GM20000 (cell line): ENCODE data around the gene PRKN.

ENCODE experiments used
- DNase-seq: peaks from one replicate; pipeline ENCODE4 v3.0.0; 2012; ENCODE audit warnings: low spot score
- TF ChIP-seq, protein P1 (sequence below): IDR thresholded peaks from 2 replicates; pipeline ENCODE4 v1.5.1; 2012; ENCODE audit warnings: mild to moderate bottlenecking, control low read depth; ENCODE audit errors: extremely low read depth, missing control alignments

PRKN gene

DNA sequence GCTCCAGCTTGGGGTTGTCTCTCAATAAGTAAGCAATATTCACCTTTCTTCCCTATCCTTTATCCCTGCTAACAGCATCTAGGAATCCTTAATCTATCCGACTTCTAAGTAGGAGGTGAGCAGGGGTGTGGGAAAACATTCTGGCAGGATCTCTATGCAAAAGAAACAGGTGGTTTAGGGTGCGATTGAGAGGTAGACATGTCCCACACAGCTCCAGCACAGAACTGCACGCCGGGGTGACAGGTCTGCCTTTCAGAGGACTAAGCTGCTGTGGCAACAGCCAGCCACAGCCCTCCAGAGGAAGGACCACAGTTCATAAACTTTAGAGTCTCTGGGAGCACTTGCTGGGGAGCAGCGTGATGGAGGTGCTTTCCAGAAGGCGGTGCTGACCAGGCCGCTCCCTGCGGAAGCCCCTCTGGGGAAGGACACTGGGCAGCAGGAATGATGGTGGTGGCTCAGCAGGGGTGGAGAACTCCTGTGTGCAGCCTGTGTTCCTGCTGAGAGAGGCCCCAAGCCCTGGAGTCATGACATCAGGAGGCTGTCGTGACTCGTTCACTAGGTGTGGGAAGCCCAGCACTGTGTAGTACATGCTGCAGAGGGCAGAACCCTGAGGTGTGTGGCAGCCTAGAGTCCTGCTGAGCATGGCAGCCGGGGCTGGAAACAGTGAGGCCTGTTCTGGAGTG, 509.6 kb downstream of the PRKN start:
- DNase-seq = no peak
- TF ChIP-seq, protein P1, sequence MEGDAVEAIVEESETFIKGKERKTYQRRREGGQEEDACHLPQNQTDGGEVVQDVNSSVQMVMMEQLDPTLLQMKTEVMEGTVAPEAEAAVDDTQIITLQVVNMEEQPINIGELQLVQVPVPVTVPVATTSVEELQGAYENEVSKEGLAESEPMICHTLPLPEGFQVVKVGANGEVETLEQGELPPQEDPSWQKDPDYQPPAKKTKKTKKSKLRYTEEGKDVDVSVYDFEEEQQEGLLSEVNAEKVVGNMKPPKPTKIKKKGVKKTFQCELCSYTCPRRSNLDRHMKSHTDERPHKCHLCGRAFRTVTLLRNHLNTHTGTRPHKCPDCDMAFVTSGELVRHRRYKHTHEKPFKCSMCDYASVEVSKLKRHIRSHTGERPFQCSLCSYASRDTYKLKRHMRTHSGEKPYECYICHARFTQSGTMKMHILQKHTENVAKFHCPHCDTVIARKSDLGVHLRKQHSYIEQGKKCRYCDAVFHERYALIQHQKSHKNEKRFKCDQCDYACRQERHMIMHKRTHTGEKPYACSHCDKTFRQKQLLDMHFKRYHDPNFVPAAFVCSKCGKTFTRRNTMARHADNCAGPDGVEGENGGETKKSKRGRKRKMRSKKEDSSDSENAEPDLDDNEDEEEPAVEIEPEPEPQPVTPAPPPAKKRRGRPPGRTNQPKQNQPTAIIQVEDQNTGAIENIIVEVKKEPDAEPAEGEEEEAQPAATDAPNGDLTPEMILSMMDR = no peak

DNA sequence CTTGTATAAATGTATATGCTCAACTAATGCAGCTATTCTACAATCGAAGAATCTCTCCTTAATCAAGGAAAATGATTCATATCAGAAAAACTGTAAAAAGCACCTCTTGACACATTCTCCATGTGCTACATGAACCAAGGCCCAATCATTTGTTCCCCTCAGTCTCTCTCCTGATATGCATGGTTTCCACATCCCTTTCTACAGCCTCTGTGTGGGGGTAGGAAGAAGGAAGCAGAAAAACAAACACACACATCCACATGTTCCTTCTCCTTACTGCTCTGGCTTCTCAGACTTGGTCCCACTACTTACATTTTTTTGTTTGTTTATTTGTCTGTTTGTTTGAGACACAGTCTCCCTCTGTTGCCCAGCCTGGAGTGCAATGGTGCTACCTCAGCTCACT, 510.5 kb downstream of the PRKN start:
- DNase-seq = no peak
- TF ChIP-seq, protein P1 = no peak

DNA sequence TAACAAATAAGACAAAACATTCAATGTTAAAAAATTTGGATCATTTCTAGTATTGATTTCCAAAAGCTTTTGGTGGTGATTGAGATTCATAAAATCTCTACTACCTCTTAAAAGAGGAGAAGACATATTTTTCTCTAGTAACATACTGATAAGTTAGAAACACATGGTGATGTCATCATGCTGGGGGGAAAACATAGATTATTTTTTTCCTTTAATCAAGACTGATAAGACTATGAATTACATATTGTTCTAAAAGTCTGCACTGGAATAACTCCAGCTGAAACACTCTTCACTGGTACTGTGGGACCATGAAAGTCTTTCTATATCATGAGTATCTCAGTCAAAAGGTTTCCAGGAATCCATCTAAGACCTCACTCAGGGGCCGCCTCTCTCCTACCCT, 515.8 kb downstream of the PRKN start:
- TF ChIP-seq, protein P1 = no peak
- no peak for DNase-seq

GRCh38 chr6:162211022-162211421, 516.5 kb downstream of the PRKN start:
- TF ChIP-seq, protein P1 = no peak
- no peak for DNase-seq

GRCh38 chr6:162203287-162203686, 524.3 kb downstream of the PRKN start:
- TF ChIP-seq, protein P1 = no peak
- DNase-seq = no peak

DNA sequence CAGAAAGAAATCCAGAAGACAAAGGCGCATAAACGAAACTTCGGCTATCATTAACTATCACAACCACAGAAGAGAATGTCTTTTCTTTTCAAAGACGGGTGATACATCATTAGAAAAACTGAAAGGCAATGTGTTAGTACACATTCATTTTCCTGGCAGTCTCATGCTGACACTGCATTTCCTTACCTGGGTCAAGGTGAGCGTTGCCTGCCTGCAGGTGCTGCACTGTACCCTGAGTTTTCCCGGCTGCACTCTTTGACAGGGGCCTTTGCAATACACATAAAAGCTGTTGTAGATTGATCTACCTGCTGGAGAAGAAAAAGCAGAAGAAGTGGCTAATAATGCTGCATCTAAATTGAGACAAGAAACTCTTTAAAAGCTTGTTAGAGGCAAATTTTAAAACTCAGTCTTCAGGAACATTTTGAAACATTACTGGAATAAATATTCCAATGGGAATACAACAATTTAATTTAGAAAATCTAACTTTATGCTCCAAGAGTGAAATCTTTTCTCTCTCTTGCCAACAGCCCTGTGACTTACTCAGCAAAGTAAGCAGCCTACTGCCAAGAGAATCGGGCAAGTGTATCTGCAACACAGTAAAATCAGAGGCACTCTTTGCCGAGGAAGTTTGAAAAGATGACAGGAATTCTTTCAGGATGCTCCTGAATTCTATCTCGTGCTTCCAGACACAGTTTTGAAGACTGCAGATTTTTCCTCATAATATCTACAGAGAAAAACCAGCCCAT, 526.4 kb downstream of the PRKN start:
- TF ChIP-seq, protein P1 = no peak
- no peak for DNase-seq

DNA sequence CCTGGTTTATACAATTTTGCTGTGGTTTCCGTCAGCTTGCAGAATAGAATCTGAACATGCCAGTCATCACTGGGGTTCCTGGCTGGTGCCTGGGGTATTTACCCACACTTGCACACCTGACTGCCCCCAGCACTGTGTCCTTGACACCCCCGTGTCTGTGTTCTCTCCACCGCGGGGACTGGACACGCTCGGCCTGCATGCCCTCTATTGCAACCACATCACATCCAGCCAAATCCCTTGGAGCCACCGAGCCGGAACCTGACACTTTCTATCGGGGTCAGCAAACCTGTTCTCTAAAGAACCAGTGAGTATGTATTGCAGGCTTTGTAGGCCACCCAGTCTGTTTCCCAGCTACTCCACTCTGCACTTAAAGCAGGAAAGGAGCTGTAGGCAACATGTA, 527.5 kb downstream of the PRKN start:
- TF ChIP-seq, protein P1 = no peak
- DNase-seq = no peak
